A673 (cell line): ENCODE results near the gene AGR3.

ENCODE experiments used
- CTCF ChIP-seq: fragments of 300-800, 200-600 bp; sonication (generic); conservative IDR thresholded peaks from 2 replicates; pipeline ENCODE4 v1.5.1; 2017; ENCODE audit warnings: low read depth, mild to moderate bottlenecking, antibody characterized with exemption, low read length, moderate library complexity, mixed read lengths
- EZH2 ChIP-seq: fragments of 200-600 bp; sonication (generic); IDR thresholded peaks from 2 replicates; pipeline ENCODE4 v1.6.1; 2017; ENCODE audit warnings: borderline replicate concordance, low read depth, mild to moderate bottlenecking, mixed read lengths, antibody characterized with exemption, low read length; ENCODE audit not compliant: poor library complexity, severe bottlenecking

- TF ChIP-seq EZH2 (no peak), CTCF (no peak)
Observed at GRCh38 chr7:16841681-16842080, 40.1 kb downstream of the AGR3 start.
